H1 (cell line): ENCODE data around the gene QRICH2. TPM values are rescaled to one million over a fixed set of nuclear protein-coding genes. Genes with fewer than 3 reads are reported as not detected.

Experiments
- E2F6 ChIP-seq: IDR thresholded peaks from 2 replicates; pipeline ENCODE4 v1.6.1; 2012; ENCODE audit warnings: inconsistent platforms
- FOSL1 ChIP-seq: IDR thresholded peaks from 2 replicates; pipeline ENCODE4 v1.6.1; 2011; ENCODE audit warnings: mild to moderate bottlenecking, low read depth, low read length, moderate library complexity; ENCODE audit not compliant: insufficient read depth
- RNF2 ChIP-seq: fragments of 200-900, 300-1000 bp; sonication (generic); IDR thresholded peaks from 2 replicates; pipeline ENCODE4 v1.7.1; 2016; ENCODE audit warnings: borderline replicate concordance, low read depth, mild to moderate bottlenecking, antibody characterized with exemption, low read length; ENCODE audit not compliant: poor library complexity, severe bottlenecking; ENCODE audit errors: missing control alignments
- polyA plus RNA-seq, 7 experiments: library from polyadenylated mRNA; depleted of rRNA in 3 of 7; stranded (reverse) in 5 of 7; unstranded in 2 of 7; fragments of >200 nt in 5 of 7; fragments of 200-250 nt in 2 of 7; gene quantifications; 1 replicate in 5 of 7; 2 replicates in 1 of 7; 4 replicates in 1 of 7; pipeline versions ENCODE4 v1.2.1 to v1.2.3, GENCODE V29; 2011 to 2013; ENCODE audit warnings: missing spikeins in 2 of 7, mixed read lengths in 2 of 7
- total RNA-seq: library from RNA; stranded (reverse); fragmentation: NEBNext Ultra II Directional; extraction: Animal tissue kit (Norgen Biotek cat#: 25700); gene quantifications from 2 replicates; pipeline ENCODE4 v1.2.1, GENCODE V29; 2021

QRICH2 gene
- total and polyA plus RNA-seq, 2 of the 8 experiments (the other 6 are each of a cell fraction or from before 2014, with no cell fraction given) = 2.8 to 3.8 TPM

- TF ChIP-seq RNF2 (no peak), FOSL1 (no peak), E2F6 (no peak)
These were observed 28.9 kb downstream of the QRICH2 start (continued) for GRCh38 chr17:76278952-76279741.
